HepG2 (cell line): ENCODE results near the gene SLC16A3.

Source experiments
- NR3C1 ChIP-seq: sonication (generic); formaldehyde crosslinking; IDR thresholded peaks from 2 replicates; pipeline ENCODE4 v1.4.0; 2020; ENCODE audit warnings: missing genetic modification reagents
- PHF8 ChIP-seq: sonication (generic); formaldehyde crosslinking; IDR thresholded peaks from 2 replicates; pipeline ENCODE4 v1.5.0; 2020; ENCODE audit warnings: missing genetic modification reagents
- SUZ12 ChIP-seq: fragments of 150-350 bp; IDR thresholded peaks from 2 replicates; pipeline ENCODE4 v1.6.1; 2014; ENCODE audit warnings: low read depth, low read length
- ZNF207 ChIP-seq: fragments of 450-650 bp; IDR thresholded peaks from 2 replicates; pipeline ENCODE4 v1.6.1; 2016; ENCODE audit warnings: antibody characterized with exemption, borderline replicate concordance

GRCh38 chr17:82241926-82242697 is 13.3 kb downstream of the SLC16A3 start:
- TF ChIP-seq PHF8 (no peak), NR3C1 (CRISPR knock-in tag) (no peak), SUZ12 (no peak), ZNF207 (no peak)
